Psoas muscle (tissue), 8 donors: Measurements from ENCODE around the gene ATIC. TPM values are rescaled to one million over a fixed set of nuclear protein-coding genes. Genes with fewer than 3 reads are reported as not detected.

Experiments
- ATAC-seq, 4 donors: fragments of 200-7000 bp; cut with Tn5 transposase; one replicate each; pipeline ENCODE4 v1.9.1; 2020; ENCODE audit warnings: moderate library complexity in 3 of 4, mild to moderate bottlenecking in 2 of 4
- DNase-seq, 2 donors: peaks; one replicate each; pipeline ENCODE4 v3.0.0-alpha.2; 2020
- H3K27ac ChIP-seq: fragments of 200-600 bp; one replicate; pipeline ENCODE4 v1.8.0; 2022
- H3K27me3 ChIP-seq, 3 donors: fragments of 200-600 bp in 1 of 3; one replicate each; pipeline versions ENCODE4 v1.6.1 to v1.8.0; 2013 to 2022; ENCODE audit warnings: low read length in 2 of 3, mild to moderate bottlenecking in 2 of 3, moderate library complexity in 1 of 3; ENCODE audit not compliant: insufficient read depth in 3 of 3
- H3K36me3 ChIP-seq, 2 donors: fragments of 200-600 bp in 1 of 2; one replicate each; pipeline versions ENCODE4 v1.6.1 to v1.8.0; 2013 to 2022; ENCODE audit warnings: low read depth in 1 of 2, mild to moderate bottlenecking in 1 of 2, moderate library complexity in 1 of 2; ENCODE audit not compliant: insufficient read depth in 1 of 2
- H3K4me1 ChIP-seq: fragments of 200-600 bp; one replicate; pipeline ENCODE4 v1.8.0; 2022
- H3K4me3 ChIP-seq: fragments of 200-600 bp; one replicate; pipeline ENCODE4 v1.8.0; 2022; ENCODE audit warnings: mild to moderate bottlenecking
- H3K9me3 ChIP-seq: fragments of 200-600 bp; one replicate; pipeline ENCODE4 v1.8.0; 2022
- WGBS, 3 donors: extraction: QIAGEN DNeasy Blood & Tissue Kit; methylation state at CpG; one replicate each; pipeline versions ENCODE4 v1.1.6 to v1.1.7; 2013; 5-methylcytosine and 5-hydroxymethylcytosine counted together
- intact Hi-C, 2 donors: fragments of 100-400 bp; cut with DNase I; formaldehyde crosslinking; loops; one replicate each; pipeline versions ENCODE4 v1.11.0 to v1.14.2; 2022
- polyA plus RNA-seq, 3 donors: library from polyadenylated mRNA; stranded (reverse); fragments of 200-250 nt; gene quantifications; one replicate each; pipeline ENCODE4 v1.2.3, GENCODE V29; 2013
- total RNA-seq, 4 donors: library from RNA; stranded (reverse); fragmentation: NEBNext Ultra II Directional in 2 of 4; extraction: Animal tissue kit (Norgen Biotek cat#: 25700) in 2 of 4; gene quantifications; one replicate each; pipeline versions ENCODE4 v1.2.1 to v1.2.4, GENCODE V29; 2021 to 2023
- TF ChIP-seq, protein P1 (sequence below): fragments of 200-600 bp; IDR thresholded peaks from one replicate; pipeline ENCODE4 v1.8.0; 2022; ENCODE audit warnings: antibody characterized with exemption
- donor health status: healthy with polysubstance abuse.
- donor health status: DM: no; HTN: no; CAD: no; lungs with moderate emphysema.
- donor health status: Bipolar disorder and iron deficiency.
- donor health status: healthy.
- donor health status: DM: yes; HTN: yes; CAD: no.
- donor health status: DM: no; HTN: no; CAD: no.
- donor health status: DM: no; HTN: no; CAD: no.
- donor health status: DM: yes; HTN: yes; CAD: no.

Gene ATIC
- total and polyA plus RNA-seq, 7 donors, result 50.9 to 147 (median 83.8) TPM

DNA sequence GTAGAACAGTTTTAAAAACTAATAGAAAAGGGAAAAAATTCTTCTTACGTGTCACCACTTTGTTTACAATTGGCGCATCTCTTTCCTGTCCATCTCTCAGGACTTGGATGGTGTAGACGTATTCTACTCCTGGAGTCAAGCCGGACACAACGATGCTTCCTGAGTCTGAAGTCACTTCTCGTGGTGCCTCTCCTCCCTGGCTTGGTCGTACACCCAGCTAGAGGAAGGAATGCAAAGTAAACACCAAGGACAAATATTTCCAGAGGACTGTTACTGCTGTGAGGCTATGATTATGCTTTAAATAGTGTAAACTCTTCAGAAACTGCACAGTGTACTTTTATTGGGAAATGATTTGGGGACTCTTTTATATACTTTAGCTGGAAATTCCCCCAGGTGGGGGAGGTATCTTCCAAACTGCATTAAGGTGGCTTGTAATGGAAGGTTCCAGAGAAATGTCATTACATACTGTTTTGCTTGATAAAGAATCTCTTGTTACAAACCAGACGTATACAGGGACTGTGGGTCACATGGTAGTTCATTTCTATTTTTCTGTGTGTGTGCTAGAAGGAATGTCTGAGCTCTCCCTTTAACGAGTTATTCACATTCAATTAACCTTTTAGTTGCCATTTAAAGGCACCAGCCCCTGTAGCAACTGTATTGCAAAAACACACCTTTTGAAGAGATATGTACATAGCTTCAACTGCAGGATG lies 85.9 kb downstream of the ATIC start:
- WGBS, 3 donors, result 63 to 64% (median 64%) methylated on average over 9 of the region's 9 CpGs
- Histone ChIP-seq H3K4me3 (no peak overlapping the region), H3K27me3 (no peaks in the 10 kb centered on the region), H3K9me3 (no peaks in the 10 kb centered on the region), H3K4me1 (no peaks in the 10 kb centered on the region), H3K36me3 (peaks cover 0 to 14% of the 10 kb centered on the region in 2 donors), H3K27ac (no peak overlapping the region)
- intact Hi-C loops, result no loop called here
- DNase-seq (no peak), ATAC-seq (no peak)
- TF ChIP-seq, protein P1, sequence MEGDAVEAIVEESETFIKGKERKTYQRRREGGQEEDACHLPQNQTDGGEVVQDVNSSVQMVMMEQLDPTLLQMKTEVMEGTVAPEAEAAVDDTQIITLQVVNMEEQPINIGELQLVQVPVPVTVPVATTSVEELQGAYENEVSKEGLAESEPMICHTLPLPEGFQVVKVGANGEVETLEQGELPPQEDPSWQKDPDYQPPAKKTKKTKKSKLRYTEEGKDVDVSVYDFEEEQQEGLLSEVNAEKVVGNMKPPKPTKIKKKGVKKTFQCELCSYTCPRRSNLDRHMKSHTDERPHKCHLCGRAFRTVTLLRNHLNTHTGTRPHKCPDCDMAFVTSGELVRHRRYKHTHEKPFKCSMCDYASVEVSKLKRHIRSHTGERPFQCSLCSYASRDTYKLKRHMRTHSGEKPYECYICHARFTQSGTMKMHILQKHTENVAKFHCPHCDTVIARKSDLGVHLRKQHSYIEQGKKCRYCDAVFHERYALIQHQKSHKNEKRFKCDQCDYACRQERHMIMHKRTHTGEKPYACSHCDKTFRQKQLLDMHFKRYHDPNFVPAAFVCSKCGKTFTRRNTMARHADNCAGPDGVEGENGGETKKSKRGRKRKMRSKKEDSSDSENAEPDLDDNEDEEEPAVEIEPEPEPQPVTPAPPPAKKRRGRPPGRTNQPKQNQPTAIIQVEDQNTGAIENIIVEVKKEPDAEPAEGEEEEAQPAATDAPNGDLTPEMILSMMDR, result no peak

DNA sequence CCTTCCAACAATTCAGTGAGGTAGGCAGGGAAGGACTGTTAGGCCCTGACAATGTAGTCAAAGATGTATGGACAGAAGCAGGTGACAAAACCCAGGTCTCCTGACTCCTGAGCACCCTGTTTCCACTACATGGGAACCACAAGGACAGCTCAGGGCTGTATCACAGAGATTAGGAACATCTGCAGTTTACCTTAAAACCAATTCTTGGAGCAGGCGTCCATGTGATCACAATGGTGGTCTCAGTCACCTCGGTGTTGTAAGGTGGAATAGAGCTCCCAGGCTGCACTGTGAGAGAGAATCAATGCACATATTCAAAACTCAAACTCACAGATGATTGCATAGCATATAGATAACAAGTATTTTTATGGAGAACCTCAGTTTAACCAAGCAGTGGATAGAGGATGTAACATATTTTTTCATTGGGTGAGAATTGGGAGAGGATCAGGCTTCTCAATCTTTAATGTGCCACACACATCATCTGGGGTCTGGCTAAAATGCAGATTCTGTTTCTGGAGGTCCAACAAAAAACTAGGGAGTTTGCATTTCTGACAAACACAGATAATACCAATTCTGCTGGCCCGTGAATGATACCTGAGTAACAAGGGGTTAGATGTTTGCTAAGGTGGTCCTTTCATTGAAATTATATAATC lies 87.3 kb downstream of the ATIC start:
- TF ChIP-seq, protein P1, result no peak
- no peak for DNase-seq
- peaks cover 0 to 11% of the 10 kb centered on the region in 2 donors for H3K36me3 ChIP-seq
- no peak overlapping the region for H3K27ac ChIP-seq
- H3K4me1 ChIP-seq, result no peaks in the 10 kb centered on the region
- no peak for ATAC-seq
- no peaks in the 10 kb centered on the region for H3K27me3 ChIP-seq
- intact Hi-C loops, result no loop called here
- H3K4me3 ChIP-seq, result no peak overlapping the region
- H3K9me3 ChIP-seq, result no peaks in the 10 kb centered on the region
- WGBS, 3 donors, result 89 to 97% (median 91%) methylated on average over 3 of the region's 3 CpGs

Other genes starting within 250 kb of the ATIC start
- gene ABCA12, start 173.4 kb upstream of the ATIC start, total RNA-seq, result not detected
- not detected for gene ABCA12, start 173.4 kb upstream of the ATIC start, polyA plus RNA-seq
- 10 to 100 TPM; 21.3 to 64.3 (median 41.7) TPM for gene FN1, start 124.0 kb downstream of the ATIC start, total RNA-seq
- 10 to 100 TPM; 16.0 to 44.2 (median 40.3) TPM for gene FN1, start 124.0 kb downstream of the ATIC start, polyA plus RNA-seq